PC-3 (cell line): Measurements from ENCODE around the gene EIF4E1B.

Source experiments
- CTCF ChIP-seq: fragments of 300-600 bp; sonication (generic); conservative IDR thresholded peaks from 2 replicates; pipeline ENCODE4 v1.5.1; 2017; ENCODE audit warnings: antibody characterized with exemption, low read depth, mild to moderate bottlenecking, low read length
- EZH2phosphoT487 ChIP-seq: fragments of 300-600 bp; sonication (generic); IDR thresholded peaks from 2 replicates; pipeline ENCODE4 v1.6.1; 2018; ENCODE audit warnings: mild to moderate bottlenecking, antibody characterized with exemption, low read length, borderline replicate concordance

GRCh38 chr5:176678584-176678983, 48.1 kb downstream of the EIF4E1B start:
- TF ChIP-seq CTCF (no peak), EZH2phosphoT487 (no peak)
